Neural progenitor cell (in vitro differentiated cells): ENCODE results near the gene ADAM23.

Source experiments
- EZH2 ChIP-seq: fragments of 200-600 bp; sonication (generic); IDR thresholded peaks from 2 replicates; pipeline ENCODE4 v1.6.1; 2017; ENCODE audit warnings: antibody characterized with exemption, mild to moderate bottlenecking, moderate library complexity
- TF ChIP-seq, protein P1 (sequence below): fragments of 200-600 bp; sonication (generic); IDR thresholded peaks from 2 replicates; pipeline ENCODE4 v1.5.1; 2017; ENCODE audit warnings: antibody characterized with exemption, mild to moderate bottlenecking

DNA sequence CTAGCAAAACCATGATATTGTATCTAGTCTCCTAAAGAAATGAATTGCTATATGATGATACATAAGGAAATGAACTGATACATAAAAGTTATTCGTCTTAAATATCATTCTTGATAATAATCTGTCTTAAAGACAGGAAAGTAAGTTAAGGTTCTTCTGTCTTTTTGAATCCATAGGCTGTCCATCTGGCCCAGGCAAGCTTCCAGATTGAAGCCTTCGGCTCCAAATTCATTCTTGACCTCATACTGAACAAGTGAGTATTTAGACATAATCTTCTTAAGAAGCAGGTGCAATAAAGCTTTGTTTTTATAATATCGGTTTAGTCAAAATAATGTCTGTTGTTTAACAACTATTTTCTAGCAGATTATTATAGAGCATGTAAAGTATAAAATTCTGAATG, 37.7 kb downstream of the ADAM23 start:
- TF ChIP-seq, protein P1, sequence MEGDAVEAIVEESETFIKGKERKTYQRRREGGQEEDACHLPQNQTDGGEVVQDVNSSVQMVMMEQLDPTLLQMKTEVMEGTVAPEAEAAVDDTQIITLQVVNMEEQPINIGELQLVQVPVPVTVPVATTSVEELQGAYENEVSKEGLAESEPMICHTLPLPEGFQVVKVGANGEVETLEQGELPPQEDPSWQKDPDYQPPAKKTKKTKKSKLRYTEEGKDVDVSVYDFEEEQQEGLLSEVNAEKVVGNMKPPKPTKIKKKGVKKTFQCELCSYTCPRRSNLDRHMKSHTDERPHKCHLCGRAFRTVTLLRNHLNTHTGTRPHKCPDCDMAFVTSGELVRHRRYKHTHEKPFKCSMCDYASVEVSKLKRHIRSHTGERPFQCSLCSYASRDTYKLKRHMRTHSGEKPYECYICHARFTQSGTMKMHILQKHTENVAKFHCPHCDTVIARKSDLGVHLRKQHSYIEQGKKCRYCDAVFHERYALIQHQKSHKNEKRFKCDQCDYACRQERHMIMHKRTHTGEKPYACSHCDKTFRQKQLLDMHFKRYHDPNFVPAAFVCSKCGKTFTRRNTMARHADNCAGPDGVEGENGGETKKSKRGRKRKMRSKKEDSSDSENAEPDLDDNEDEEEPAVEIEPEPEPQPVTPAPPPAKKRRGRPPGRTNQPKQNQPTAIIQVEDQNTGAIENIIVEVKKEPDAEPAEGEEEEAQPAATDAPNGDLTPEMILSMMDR: no peak
- TF ChIP-seq EZH2: no peak
